Lung (tissue), 12 donors: ENCODE results near the gene GATC. TPM values are rescaled to one million over a fixed set of nuclear protein-coding genes. Genes with fewer than 3 reads are reported as not detected.
"Not testable (repeated sequence)": the region's sequence is repeated elsewhere in the genome, so short reads cannot be mapped to it uniquely, and the experiment has no call there.

Experiments
- ATAC-seq: fragments of 200-7000 bp; cut with Tn5 transposase; one replicate; pipeline ENCODE4 v1.9.1; 2020; ENCODE audit warnings: moderate number of reproducible peaks; ENCODE audit not compliant: insufficient read depth, low FRiP score
- DNase-seq, 3 donors: peaks; one replicate each; pipeline ENCODE4 v3.0.0-alpha.2; 2013 to 2017
- H3K27ac ChIP-seq, 2 donors: one replicate each; pipeline ENCODE4 v1.5.1; 2013; ENCODE audit warnings: mild to moderate bottlenecking in 2 of 2, moderate library complexity in 2 of 2, control low read depth in 1 of 2, inconsistent platforms in 1 of 2, low read depth in 1 of 2, low read length in 1 of 2
- H3K27me3 ChIP-seq, 3 donors: one replicate each; pipeline ENCODE4 v1.5.1; 2013; ENCODE audit warnings: low read length in 2 of 3; ENCODE audit not compliant: control insufficient read depth in 3 of 3, insufficient read depth in 3 of 3
- H3K36me3 ChIP-seq, 4 donors: one replicate each; pipeline ENCODE4 v1.5.1; 2013; ENCODE audit warnings: low read length in 4 of 4, mild to moderate bottlenecking in 1 of 4, moderate library complexity in 1 of 4; ENCODE audit not compliant: control insufficient read depth in 4 of 4, insufficient read depth in 4 of 4
- H3K4me1 ChIP-seq, 5 donors: one replicate each; pipeline ENCODE4 v1.5.1; 2013; ENCODE audit warnings: low read length in 5 of 5, mild to moderate bottlenecking in 2 of 5, moderate library complexity in 1 of 5; ENCODE audit not compliant: control insufficient read depth in 5 of 5, insufficient read depth in 5 of 5
- H3K4me3 ChIP-seq: one replicate; pipeline ENCODE4 v1.5.1; 2013; ENCODE audit warnings: mild to moderate bottlenecking, control low read depth, moderate library complexity
- H3K9ac ChIP-seq, 2 donors: one replicate each; pipeline ENCODE4 v1.5.1; 2013; ENCODE audit warnings: low read length in 2 of 2, control low read depth in 1 of 2; ENCODE audit not compliant: insufficient read depth in 1 of 2
- H3K9me3 ChIP-seq, 4 donors: one replicate each; pipeline ENCODE4 v1.5.1; 2013; ENCODE audit warnings: low read length in 3 of 4, mild to moderate bottlenecking in 1 of 4, moderate library complexity in 1 of 4; ENCODE audit not compliant: control insufficient read depth in 4 of 4, insufficient read depth in 3 of 4
- CTCF ChIP-seq: IDR thresholded peaks from 2 replicates; pipeline ENCODE4 v1.5.1; 2012; ENCODE audit warnings: mild to moderate bottlenecking; ENCODE audit errors: control extremely low read depth, extremely low read depth
- WGBS, 2 donors: extraction: QIAGEN DNeasy Blood & Tissue Kit; methylation state at CpG; one replicate each; pipeline ENCODE4 v1.1.7; 2013; 5-methylcytosine and 5-hydroxymethylcytosine counted together
- polyA plus RNA-seq, 2 donors: library from polyadenylated mRNA; stranded (reverse); fragments of 200-250 nt; gene quantifications; one replicate each; pipeline ENCODE4 v1.2.1, GENCODE V29; 2013
- total RNA-seq, 2 donors: library from RNA; depleted of rRNA in 1 of 2; stranded (reverse); fragments of >200 nt in 1 of 2; gene quantifications; one replicate each; pipeline ENCODE4 v1.2.1, GENCODE V29; 2014 to 2021
- donor health status: control.
- donor health status: control.
- donor health status: Bipolar disorder and iron deficiency.
- donor health status: healthy.
- donor health status: DM: yes; HTN: yes; CAD: no.

GATC gene
- total and polyA plus RNA-seq, 4 donors: 10.6 to 27.6 (median 19.3) TPM

DNA sequence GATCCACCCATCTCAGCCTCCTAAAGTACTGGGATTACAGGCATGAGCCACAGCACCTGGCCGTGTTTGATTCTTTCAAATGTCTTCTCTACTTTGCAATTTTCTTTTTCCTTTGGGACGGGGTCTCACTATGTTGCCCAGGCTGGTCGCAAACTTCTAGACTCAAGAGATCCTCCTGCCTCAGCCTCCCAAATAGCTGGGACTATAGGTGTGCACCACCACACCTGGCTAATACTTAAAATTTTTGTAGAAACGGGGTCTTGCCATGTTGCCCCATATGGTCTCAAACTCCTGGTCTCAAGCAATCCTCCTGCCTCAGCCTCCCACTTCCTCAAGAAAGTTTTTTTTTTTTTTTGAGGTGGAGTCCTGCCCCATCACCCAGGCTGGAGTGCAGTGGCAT, 1.7 kb downstream of the GATC start:
- TF ChIP-seq CTCF: no peak
- H3K9ac ChIP-seq: no peak overlapping the region
- no peak for DNase-seq
- ATAC-seq: no peak
- no peaks in the 10 kb centered on the region for H3K27me3 ChIP-seq
- H3K27ac ChIP-seq: no peak overlapping the region
- no peak overlapping the region for H3K4me3 ChIP-seq
- WGBS, 2 donors: 97 to 98% methylated on average over 4 of the region's 4 CpGs
- no peaks in the 10 kb centered on the region for H3K9me3 ChIP-seq
- H3K36me3 ChIP-seq: peaks cover 9 to 27% (median 13%) of the 10 kb centered on the region in 4 donors
- H3K4me1 ChIP-seq: peaks cover 0 to 16% (median 9%) of the 10 kb centered on the region in 5 donors

GRCh38 chr12:120452524-120452923, 6.3 kb downstream of the GATC start:
- 83 to 90% methylated on average over 5 of the region's 5 CpGs for WGBS, 2 donors
- not testable (repeated sequence) for DNase-seq, H3K4me1 ChIP-seq, H3K9me3 ChIP-seq, H3K27ac ChIP-seq, H3K9ac ChIP-seq, H3K4me3 ChIP-seq, ATAC-seq, H3K27me3 ChIP-seq
- H3K36me3 ChIP-seq: peaks cover 9 to 36% (median 19%) of the 10 kb centered on the region in 4 donors

- TF ChIP-seq CTCF: no peak
- H3K27me3 ChIP-seq: no peaks in the 10 kb centered on the region
- DNase-seq: no peak
- H3K9me3 ChIP-seq: no peaks in the 10 kb centered on the region
- peaks cover 10 to 35% (median 18%) of the 10 kb centered on the region in 4 donors for H3K36me3 ChIP-seq
- no peak overlapping the region for H3K9ac ChIP-seq
- H3K4me3 ChIP-seq: no peak overlapping the region
- WGBS, 2 donors: 93 to 95% methylated on average over 3 of the region's 3 CpGs
- H3K27ac ChIP-seq: no peak overlapping the region
- ATAC-seq: no peak
- H3K4me1 ChIP-seq: peaks cover 0 to 1% (median 0%) of the 10 kb centered on the region in 5 donors
These were observed 7.0 kb downstream of the GATC start for GRCh38 chr12:120453060-120453750.

GRCh38 chr12:120453977-120454376, 7.7 kb downstream of the GATC start:
- H3K36me3 ChIP-seq: peaks cover 14 to 40% (median 21%) of the 10 kb centered on the region in 4 donors
- 75 to 76% methylated on average over 4 of the region's 4 CpGs for WGBS, 2 donors
- ATAC-seq: no peak

More at GRCh38 chr12:120453977-120454376, 7.7 kb downstream of the GATC start:
- no peak overlapping the region for H3K9ac ChIP-seq
- no peak overlapping the region for H3K27ac ChIP-seq
- TF ChIP-seq CTCF: no peak
- no peak for DNase-seq
- H3K9me3 ChIP-seq: no peaks in the 10 kb centered on the region
- no peaks in the 10 kb centered on the region for H3K4me1 ChIP-seq
- no peak overlapping the region for H3K4me3 ChIP-seq
- no peaks in the 10 kb centered on the region for H3K27me3 ChIP-seq
